ENCODE measurements around the gene CDCA3. TPM values are rescaled to one million over a fixed set of nuclear protein-coding genes. Genes with fewer than 3 reads are reported as not detected.

The CDCA3 gene
- total RNA-seq, 1 experiment from 2014 or later, result 92.0 TPM

DNA sequence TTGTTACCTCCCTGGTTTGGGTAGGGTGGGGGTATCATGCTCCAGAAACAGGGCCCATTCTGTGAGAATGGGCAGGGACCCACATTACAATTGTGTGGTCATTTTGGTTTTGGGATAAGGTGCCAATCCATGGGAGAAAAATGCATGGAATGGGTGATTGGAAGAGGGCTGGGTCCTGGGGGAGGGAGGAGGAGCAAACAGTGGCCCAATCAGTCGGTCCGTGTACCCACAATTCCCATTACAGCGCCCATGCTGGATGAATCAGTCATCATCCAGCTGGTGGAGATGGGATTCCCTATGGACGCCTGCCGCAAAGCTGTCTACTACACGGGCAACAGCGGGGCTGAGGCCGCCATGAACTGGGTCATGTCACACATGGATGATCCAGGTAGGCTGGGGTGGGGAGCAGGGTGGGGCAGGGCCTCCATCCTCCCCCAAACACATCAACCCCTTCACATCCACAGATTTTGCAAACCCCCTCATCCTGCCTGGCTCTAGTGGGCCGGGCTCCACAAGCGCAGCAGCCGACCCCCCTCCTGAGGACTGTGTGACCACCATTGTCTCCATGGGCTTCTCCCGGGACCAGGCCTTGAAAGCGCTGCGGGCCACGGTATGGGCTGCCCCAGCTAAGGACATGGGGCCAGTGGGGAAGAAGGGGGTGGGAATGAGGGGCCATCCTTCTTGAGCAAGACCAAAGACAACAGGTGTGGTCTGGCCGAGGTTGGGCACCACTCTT lies 12.7 kb upstream of the CDCA3 start:
- CTCF ChIA-PET, result no interaction called here
- no peak overlapping the region for H3K4me2 ChIP-seq (ENCODE audit: low read length)
- no peak overlapping the region for H2AFZ ChIP-seq (ENCODE audit: low read length)
- no peak overlapping the region for H3K27ac ChIP-seq (ENCODE audit: low read length)
- H3K79me2 ChIP-seq (ENCODE audit: low read length), result peaks cover 15% of the 10 kb centered on the region
- H3K27me3 ChIP-seq (ENCODE audit: low read length), result no peaks in the 10 kb centered on the region
- BruUV-seq (replicated peaks), result no TSS peak
- peaks cover 15% of the 10 kb centered on the region for H3K36me3 ChIP-seq (ENCODE audit: low read depth, low read length)
- no peaks in the 10 kb centered on the region for H3K9me3 ChIP-seq (ENCODE audit: low read length)
- H4K20me1 ChIP-seq (ENCODE audit: low read length), result peaks cover 8% of the 10 kb centered on the region
- POLR2A ChIA-PET (ENCODE audit: unreplicated experiment), result no interaction called here
- no peak for TF ChIP-seq EZH2phosphoT487 (IDR thresholded peaks at IDR 0.05; ENCODE audit: borderline replicate concordance, low read length)
- no peak for TF ChIP-seq EZH2 (IDR thresholded peaks at IDR 0.05; ENCODE audit: low read length, unreplicated experiment)
- TF ChIP-seq, protein P1, sequence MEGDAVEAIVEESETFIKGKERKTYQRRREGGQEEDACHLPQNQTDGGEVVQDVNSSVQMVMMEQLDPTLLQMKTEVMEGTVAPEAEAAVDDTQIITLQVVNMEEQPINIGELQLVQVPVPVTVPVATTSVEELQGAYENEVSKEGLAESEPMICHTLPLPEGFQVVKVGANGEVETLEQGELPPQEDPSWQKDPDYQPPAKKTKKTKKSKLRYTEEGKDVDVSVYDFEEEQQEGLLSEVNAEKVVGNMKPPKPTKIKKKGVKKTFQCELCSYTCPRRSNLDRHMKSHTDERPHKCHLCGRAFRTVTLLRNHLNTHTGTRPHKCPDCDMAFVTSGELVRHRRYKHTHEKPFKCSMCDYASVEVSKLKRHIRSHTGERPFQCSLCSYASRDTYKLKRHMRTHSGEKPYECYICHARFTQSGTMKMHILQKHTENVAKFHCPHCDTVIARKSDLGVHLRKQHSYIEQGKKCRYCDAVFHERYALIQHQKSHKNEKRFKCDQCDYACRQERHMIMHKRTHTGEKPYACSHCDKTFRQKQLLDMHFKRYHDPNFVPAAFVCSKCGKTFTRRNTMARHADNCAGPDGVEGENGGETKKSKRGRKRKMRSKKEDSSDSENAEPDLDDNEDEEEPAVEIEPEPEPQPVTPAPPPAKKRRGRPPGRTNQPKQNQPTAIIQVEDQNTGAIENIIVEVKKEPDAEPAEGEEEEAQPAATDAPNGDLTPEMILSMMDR (conservative IDR thresholded peaks at IDR 0.05; ENCODE audit: low read depth, low read length), result no peak
- ATAC-seq (no peak), DNase-seq (no peak)
- H3K4me1 ChIP-seq (ENCODE audit: insufficient read depth, low read length), result peaks cover 9% of the 10 kb centered on the region
- H3K9me2 ChIP-seq (replicated peaks; ENCODE audit: low read length), result no peaks in the 10 kb centered on the region
- H3K9ac ChIP-seq (ENCODE audit: low read length), result no peak overlapping the region
- intact Hi-C loops (cut with micrococcal nuclease), result no loop called here
- H3K4me3 ChIP-seq (ENCODE audit: low read length), result no peak overlapping the region
- no peaks in the 10 kb centered on the region for H3F3A ChIP-seq (ENCODE audit: low read length, unreplicated experiment)

DNA sequence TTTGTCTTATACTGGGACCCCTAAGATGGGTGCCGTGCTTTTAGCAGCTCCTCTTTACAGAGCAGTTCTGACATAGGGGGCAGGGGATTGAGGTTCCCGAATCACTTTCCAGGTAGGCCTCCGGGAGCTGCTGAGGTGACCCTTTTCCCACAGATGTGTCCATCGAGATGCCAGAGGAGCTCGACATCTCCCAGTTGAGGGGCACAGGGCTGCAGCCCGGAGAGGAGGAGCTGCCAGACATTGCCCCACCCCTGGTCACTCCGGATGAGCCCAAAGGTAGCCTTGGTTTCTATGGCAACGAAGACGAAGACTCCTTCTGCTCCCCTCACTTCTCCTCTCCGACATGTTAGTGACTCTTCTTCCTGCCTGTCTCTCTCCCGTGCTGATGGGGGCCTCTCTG lies 11.9 kb upstream of the CDCA3 start:
- Histone ChIP-seq H3K9me3 (ENCODE audit: low read length) (no peaks in the 10 kb centered on the region), H3K4me3 (ENCODE audit: low read length) (no peak overlapping the region), H4K20me1 (ENCODE audit: low read length) (peaks cover under 1% of the 10 kb centered on the region), H3K27ac (ENCODE audit: low read length) (no peak overlapping the region), H3K36me3 (ENCODE audit: low read depth, low read length) (peaks cover 16% of the 10 kb centered on the region), H3K27me3 (ENCODE audit: low read length) (no peaks in the 10 kb centered on the region), H3K9ac (ENCODE audit: low read length) (no peak overlapping the region), H3K9me2 (replicated peaks; ENCODE audit: low read length) (no peaks in the 10 kb centered on the region), H3K79me2 (ENCODE audit: low read length) (peaks cover 7% of the 10 kb centered on the region), H3K4me2 (ENCODE audit: low read length) (no peak overlapping the region), H3F3A (ENCODE audit: low read length, unreplicated experiment) (no peaks in the 10 kb centered on the region), H3K4me1 (ENCODE audit: insufficient read depth, low read length) (peaks cover 8% of the 10 kb centered on the region; the same call in 1 of the 2 replicates), H2AFZ (ENCODE audit: low read length) (no peak overlapping the region)
- POLR2A ChIA-PET (ENCODE audit: unreplicated experiment), result no interaction called here
- BruUV-seq (replicated peaks), result no TSS peak
- no peak for ATAC-seq
- intact Hi-C loops (cut with micrococcal nuclease), result no loop called here
- CTCF ChIA-PET, result no interaction called here
- no peak for TF ChIP-seq EZH2phosphoT487 (IDR thresholded peaks at IDR 0.05; ENCODE audit: borderline replicate concordance, low read length)
- TF ChIP-seq, protein P1 (conservative IDR thresholded peaks at IDR 0.05; ENCODE audit: low read depth, low read length), result no peak
- no peak for TF ChIP-seq EZH2 (IDR thresholded peaks at IDR 0.05; ENCODE audit: low read length, unreplicated experiment)
- DNase-seq, result no peak

DNA sequence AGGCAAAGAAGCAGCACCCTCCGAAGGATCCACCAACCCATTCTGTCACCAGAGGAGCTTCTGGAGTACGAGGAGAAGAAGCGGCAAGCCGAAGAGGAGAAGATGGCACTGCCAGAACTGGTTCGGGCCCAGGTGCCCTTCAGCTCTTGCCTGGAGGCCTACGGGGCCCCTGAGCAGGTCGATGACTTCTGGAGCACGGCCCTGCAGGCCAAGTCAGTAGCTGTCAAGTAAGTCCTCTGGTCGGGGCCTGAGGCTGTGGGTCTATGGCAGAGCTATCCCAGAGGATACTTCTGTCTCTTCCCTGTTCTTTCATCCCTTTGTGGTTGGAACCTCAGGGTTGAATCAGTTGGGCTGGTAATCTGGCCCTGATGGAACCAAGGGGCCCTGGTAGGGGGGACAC lies 10.3 kb upstream of the CDCA3 start:
- DNase-seq (no peak), ATAC-seq (no peak)
- Histone ChIP-seq H3K79me2 (ENCODE audit: low read length) (no peaks in the 10 kb centered on the region), H3K9me3 (ENCODE audit: low read length) (no peaks in the 10 kb centered on the region), H3K4me3 (ENCODE audit: low read length) (no peak overlapping the region), H2AFZ (ENCODE audit: low read length) (no peak overlapping the region), H3K9ac (ENCODE audit: low read length) (no peak overlapping the region), H3K9me2 (replicated peaks; ENCODE audit: low read length) (no peaks in the 10 kb centered on the region), H3K4me1 (ENCODE audit: insufficient read depth, low read length) (peaks cover under 1% of the 10 kb centered on the region; the same call in 1 of the 2 replicates), H3K4me2 (ENCODE audit: low read length) (no peak overlapping the region), H3K36me3 (ENCODE audit: low read depth, low read length) (peaks cover 30% of the 10 kb centered on the region), H4K20me1 (ENCODE audit: low read length) (no peaks in the 10 kb centered on the region), H3K27me3 (ENCODE audit: low read length) (no peaks in the 10 kb centered on the region), H3K27ac (ENCODE audit: low read length) (no peak overlapping the region), H3F3A (ENCODE audit: low read length, unreplicated experiment) (no peaks in the 10 kb centered on the region)
- CTCF ChIA-PET, result interaction anchor here (0.6 kb wide), 1 partner anchor 11 kb away, joined by 5 read pairs; no protein-coding TSS in a partner anchor
- POLR2A ChIA-PET (ENCODE audit: unreplicated experiment), result no interaction called here
- intact Hi-C loops (cut with micrococcal nuclease), result no loop called here
- TF ChIP-seq, protein P1 (conservative IDR thresholded peaks at IDR 0.05; ENCODE audit: low read depth, low read length), result no peak
- TF ChIP-seq EZH2phosphoT487 (IDR thresholded peaks at IDR 0.05; ENCODE audit: borderline replicate concordance, low read length) (no peak), EZH2 (IDR thresholded peaks at IDR 0.05; ENCODE audit: low read length, unreplicated experiment) (no peak)
- BruUV-seq (replicated peaks), result no TSS peak

Data from PC-3 (cell line).